NOMO-1 treated with dmso at 0.1 percent for 144 hours (cell line): ENCODE results near the gene CPB2.

Experiments
- DNase-seq: peaks from one replicate; lab custom pipeline; 2025; ENCODE audit not compliant: unreplicated experiment; lab: John Stamatoyannopoulos, UW

CPB2 gene

GRCh38 chr13:46006688-46007452 is 98.0 kb downstream of the CPB2 start:
- no peak for DNase-seq

- DNase-seq, result no peak
These were observed 100.3 kb downstream of the CPB2 start for GRCh38 chr13:46004491-46004890.
